ENCODE results near the gene TNS3.

The TNS3 gene

DNA sequence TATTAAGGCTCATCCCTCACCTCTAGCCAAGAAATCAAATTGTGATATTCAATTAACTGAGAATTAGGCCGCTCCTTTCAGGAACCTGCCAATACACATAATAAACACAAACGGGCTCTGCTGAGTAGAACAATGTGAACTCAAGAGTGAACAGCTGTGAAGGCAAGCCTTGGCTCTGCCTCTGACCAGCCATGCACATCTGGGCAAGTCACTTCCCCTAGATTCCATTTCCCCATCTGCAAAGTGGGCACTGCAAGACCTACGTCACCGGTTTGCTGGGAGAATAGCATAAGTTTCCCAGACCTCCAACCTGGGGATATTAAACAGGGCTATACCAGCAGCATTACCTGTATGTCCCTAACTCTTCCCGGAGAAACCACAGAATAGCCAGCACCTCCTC lies 355.2 kb downstream of the TNS3 start:
- DNase-seq (ENCODE audit: low read depth in 3 of 3) = no peak

DNA sequence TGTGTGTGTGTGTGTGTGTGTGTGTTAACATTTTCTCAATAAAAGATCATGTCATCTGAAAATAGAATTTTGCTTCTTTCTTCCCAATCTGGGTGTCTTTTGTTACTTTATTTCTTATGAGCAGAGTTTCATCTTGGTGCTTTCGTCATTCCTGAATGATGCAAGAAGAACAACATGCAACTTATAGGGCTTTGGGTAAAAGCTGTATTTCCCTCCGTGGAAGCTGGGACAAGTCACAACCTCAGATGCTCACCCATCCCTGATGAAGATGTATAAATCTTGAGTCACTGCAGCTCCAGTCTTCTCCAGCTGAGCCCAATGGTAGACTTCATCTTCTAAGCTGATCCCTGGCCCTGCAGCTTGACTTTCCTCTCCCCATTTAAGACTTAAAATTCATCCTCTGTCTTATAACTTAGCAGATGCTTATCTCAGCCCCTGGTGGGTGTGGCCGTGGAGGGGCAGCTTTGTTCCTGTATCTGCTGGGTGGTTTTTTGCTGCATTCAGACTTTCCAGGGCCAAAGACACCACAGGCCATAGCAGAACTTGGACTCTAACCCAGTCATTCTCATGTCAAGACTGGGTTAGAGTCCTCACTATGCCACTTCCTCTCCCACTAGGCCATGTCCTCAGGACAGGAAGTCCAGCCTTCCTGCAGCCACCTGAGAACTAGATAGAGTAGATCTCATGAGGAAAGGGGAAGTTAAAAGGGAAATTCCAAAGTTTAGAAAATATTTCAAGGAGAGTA lies 356.4 kb downstream of the TNS3 start:
- no peak for DNase-seq (ENCODE audit: low read depth in 3 of 3)

Data from stimulated activated CD4-positive, alpha-beta T cell treated with anti-CD3 and anti-CD28 coated beads, TNF-alpha, amount 100 ng/mL, for 24 hours (primary cell).